CD4-positive, alpha-beta T cell treated with Interferon gamma for 1 hour (primary cell): ENCODE results near the gene PRLR.
"Not testable (repeated sequence)": the region's sequence is repeated elsewhere in the genome, so short reads cannot be mapped to it uniquely, and the experiment has no call there.

ENCODE experiments used
- DNase-seq: peaks from one replicate; pipeline ENCODE4 v3.0.0-alpha.2; 2020

PRLR gene

DNA sequence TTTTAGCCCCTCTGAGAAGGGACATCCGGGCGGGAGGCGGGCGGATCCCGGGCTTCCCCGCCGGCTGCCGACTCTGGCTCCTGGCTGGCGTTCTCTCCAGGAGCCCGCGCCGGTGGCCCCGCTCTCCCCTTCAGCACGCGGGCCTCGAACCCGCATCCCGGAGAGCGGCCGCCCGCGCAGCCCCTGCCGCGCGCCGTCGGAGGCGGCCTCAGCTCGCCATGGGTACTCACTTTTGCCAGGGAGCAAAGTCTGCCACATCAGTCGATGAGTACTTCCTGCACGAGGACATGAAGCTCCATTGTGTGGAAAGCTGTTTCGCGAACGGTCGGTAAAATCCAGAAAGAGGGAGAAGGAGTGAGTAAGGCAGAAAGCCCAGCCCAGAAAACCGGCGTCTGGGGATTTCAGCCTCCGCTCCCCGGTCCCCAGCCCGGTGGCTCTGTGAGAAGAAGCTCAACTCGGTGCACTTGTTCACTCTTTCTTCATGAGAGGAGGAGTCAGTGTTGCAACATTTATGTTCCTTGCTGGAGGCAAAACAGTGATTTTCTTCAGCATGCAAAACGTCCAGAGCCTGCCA is at the start of gene PRLR:
Gene PRLR (minus strand): TSS at position 450 of the 574 bp plus-strand sequence. CDS start 140,867 bp downstream, outside the sequence.
- DNase-seq = peak; percentile 21

DNA sequence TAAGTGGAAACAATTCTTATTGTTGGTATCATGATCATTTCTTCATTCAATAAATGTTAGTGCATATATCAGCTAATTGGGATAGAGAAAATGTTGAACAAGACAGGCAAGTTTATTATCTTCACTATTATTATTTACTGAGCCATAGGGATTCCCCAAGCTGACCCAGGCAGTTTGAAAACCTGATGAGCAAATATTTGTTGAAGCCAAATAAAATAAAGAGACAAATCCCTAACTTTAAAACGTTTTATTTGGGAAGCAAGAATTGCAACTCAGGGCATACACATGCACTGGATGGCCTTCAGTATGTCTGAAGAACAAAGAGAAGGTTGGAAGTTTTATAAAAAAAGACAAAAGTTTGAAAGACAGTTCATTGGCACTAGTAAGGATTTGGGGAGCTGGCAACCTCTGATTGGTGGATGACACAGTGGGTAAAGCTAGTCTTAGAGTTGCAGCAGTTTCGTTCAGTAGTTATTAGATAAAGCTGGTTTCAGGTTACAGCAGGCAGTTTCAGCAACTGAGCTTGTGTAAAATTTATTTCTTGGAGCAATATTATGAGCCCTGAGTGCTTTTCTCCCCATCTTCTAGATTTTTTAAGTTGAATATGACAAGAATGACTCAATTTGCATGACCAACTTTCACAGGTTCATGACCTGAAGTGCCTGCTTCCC is 44.7 kb upstream of the PRLR start:
- DNase-seq = no peak

DNA sequence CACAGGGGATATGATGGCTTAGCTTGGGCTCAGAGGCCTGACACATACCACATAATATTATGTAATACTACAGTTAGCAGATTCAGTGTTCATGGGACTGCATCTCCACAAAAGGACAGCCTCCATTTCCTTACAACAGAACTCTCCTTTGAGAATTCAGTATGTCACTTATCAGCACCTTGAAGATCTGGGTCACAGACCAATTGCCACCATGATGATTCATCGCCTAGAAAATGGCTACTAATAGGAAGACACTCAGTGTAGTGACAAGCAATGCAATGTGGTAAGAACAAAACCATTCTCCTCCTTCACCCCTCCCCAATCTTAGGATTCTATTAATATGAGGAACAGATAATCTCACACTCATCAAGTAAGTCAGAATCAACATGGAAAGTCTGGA is 38.7 kb upstream of the PRLR start:
- DNase-seq = no peak

DNA sequence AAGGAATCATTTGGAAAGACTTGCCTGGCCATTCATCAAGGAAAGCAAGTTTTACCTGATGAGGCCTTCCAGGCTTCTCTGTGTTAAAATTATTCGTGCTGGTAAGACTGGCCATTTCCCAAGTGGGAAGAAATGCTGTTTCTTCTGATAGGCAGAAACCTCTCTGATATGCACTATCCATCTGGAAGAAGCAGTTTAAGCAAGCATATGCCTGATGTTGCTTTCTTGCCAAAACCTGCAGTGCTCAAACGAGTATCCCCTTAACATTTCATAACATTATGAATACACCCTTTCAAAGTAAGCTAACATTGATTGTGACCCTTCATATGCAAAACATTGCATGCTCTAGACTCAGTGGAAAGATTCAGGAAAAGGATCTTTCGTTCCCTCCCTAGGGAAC is 36.0 kb upstream of the PRLR start:
- DNase-seq = no peak

DNA sequence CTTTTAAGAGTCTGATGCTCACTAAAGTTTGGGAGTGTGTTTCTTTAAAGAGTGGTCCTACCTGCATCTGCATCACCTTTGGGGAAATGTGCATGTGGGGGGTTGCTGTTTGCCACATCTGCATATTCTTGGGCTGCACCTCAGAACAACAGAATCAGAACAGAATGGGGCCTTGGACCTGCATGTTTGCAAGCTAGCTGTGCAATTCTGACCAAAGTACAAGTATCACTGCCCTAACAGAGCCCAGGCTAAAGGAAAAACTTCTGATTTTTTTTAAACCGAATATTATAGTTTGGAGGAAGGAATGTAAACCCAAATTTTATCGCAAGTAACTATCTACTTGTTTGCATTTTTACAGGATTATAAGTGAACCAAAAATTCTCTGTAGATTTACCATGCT is 34.2 kb upstream of the PRLR start:
- no peak for DNase-seq

DNA sequence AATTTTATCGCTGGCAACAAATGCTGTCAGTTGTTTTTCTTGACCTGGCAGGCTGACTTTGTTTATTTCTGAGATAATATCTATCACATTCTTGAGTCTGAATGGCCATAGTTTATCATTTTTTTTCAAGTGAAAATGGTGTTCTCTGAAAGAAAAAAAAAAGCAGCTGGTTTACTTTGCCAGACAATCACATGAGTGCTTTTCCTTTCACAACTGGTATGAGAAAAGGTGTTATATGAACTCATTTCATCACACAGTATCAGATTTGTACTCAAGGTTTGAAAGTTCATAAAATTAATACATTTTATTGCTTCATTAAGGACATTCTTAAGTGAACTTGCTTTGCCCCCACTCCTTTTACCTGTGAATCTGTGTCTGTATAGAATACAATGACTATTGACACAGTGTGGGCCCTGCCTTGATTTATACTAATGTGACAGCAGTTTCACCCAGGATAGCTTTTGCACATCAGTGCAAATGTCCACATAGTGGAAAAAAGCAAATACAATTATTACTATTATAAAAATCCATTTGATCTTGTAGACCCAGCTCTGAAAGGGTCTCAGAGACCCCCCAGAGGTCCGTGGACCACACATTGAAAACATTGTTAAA is 33.1 kb upstream of the PRLR start:
- DNase-seq = no peak

DNA sequence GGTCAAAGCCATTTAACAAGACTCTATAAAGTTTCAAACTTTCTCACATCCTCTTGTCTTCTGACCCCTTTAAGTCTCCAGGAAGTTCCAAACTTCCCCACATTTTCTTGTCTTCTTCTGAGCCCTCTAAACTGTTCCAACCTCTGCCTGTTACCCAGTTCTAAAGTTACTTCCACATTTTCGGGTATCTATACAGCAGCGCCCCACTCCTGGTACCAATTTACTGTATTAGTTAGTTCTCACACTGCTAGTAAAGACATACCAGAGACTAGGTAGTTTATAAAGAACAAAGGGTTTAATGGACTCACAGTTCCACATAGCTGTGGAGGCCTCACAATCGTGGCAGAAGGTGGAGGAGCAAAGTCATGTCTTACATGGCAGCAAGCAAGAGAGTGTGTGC is 23.3 kb upstream of the PRLR start:
- DNase-seq = no peak

DNA sequence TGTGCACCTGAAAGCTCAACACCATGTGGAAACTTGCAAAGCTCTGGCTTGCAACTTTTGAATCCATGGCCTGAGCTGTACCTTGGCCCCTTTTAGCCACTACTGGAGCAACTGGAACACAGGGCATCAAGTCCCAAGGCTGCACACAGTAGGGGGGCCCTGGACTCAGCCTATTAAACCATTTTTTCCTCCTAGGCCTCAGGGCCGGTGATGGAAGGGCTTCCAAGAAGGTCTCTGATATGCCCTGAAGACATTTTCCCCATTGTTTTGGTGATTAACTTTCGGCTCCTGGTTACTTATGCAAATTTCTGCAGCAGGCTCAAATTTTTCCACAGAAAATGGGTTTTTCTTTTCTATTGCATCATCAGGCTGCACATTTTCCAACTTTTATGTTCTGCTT is 22.7 kb upstream of the PRLR start:
- DNase-seq = no peak

DNA sequence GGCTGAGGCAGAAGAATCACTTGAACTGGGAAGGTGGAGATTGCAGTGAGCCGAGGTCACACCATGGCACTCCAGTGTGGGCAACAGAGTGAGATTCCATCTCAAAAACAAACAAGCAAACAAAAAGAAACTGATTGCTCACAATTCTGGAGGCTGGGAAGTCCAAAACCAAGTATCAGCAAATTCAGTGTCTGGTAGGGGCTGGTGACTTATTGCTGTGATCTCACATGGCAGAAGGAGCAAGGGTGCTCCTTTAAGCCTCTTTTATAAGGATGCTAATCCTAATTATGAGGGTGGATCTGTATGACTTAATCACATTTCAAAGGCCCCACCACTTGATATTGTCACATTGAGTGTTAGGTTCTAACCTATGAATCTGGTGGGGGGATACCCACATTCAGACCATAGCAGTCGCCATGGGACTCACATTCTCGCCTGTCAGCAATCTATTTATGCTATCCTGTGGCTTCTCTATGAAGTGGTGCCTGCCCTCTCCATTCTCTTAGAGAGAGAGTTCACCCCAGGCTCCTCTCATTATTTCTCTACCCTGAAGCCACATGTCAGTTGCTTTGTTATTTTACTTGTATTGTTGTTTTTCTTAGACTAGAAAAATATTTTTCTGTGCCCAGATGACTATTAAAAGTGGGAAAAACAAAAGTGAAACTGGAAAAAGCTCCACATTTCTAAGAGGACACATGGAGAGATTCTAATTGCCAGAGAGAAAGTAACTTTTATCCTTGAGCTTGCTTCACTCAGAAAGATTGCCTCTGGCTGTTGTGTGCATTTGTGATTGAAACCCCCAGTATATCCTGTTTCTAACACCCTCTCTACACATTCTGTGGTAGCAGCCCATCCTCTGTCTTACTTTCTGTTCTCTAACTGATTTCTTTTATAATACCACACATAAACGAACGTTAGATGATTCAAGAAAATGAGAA is 18.8 kb upstream of the PRLR start:
- DNase-seq = no peak

DNA sequence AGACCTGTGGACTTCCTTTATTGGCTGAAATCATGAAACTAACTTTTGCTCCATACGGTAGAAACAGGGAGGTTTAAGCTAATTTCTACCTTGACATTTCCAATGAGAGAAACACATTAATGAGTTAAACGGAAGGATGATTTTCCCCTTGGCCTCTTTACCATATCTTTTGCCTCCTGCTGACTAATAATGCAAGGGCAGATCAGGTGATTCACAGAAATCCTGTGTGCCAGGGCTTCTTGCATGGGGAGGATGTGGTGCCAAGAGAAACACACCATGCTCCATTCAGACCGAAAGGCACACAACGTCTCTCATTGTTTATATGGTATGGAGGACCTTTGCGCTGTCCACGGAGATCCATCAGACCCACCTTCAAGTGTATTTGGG is 17.4 kb upstream of the PRLR start:
- DNase-seq = no peak

DNA sequence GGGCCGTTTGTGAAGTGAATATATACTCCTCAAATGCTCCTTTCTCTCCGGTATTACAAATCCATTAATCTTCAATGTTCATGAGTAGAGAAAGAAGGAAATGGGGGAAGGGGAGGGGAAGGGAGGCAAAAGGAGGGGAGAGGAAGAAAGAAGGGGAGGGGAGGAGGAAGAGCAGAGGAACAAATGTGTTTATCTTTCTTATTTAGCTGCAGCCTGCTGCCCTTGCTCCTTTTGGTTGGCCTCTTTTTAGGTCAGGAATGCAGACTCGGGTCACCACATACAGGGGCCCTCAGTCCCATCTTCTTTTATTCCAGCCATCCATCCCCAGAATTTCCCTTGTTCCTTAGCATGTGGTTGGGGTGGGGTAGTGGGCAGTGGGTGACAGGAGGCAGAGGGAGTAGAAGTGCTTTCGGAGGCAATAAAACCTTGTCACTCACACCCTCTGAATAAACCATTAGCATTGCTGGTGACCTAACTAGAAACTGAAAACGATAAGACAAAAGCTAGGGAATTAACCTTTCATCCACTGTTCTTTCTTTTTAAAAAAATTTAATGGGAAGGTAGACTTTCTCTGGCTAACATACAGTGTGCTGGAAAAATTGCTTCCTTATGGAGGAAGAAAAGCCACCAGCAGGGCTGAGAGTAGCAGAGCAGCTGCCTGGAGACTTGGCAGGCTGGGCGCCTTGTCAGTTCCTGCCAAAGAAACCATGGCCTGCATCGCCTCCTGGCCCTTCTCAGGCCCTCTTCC is 16.8 kb upstream of the PRLR start:
- DNase-seq = no peak

DNA sequence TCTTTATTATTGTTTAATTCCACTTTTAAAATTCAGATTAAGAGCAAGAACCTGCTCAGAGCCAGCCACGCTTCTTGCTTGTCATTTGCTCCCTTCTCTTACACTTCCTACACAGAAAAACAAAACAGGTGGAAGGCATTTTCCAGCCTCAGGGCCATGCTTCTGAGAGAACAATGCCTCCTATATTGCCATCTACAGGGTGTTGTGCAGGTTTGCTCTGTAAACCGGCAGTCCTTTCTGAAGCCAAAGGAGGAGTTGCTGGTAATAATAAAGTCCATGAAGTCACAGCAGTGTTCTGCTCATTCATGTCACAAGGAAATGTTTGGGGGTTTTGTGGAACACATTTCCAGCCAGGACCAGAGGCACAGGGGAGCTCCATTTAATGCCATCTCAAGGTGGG is 16.1 kb upstream of the PRLR start:
- DNase-seq = no peak

DNA sequence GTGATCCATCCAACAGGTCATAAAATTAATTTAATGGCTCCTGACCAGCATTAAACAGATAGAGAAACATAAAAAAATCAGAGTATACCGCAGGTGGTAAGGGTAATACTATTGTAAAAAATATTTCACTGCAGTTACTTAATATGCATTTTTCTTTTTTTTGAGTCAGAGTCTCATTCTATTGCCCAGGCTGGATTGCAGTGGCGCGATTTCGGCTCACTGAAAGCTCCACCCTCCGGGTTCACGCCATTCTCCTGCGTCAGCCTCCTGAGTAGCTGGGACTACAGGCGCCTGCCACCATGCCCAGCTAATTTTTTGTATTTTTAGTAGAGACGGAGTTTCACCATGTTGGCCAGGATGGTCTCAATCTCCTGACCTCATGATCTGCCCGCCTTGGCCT is 15.1 kb upstream of the PRLR start:
- not testable (repeated sequence) for DNase-seq

DNA sequence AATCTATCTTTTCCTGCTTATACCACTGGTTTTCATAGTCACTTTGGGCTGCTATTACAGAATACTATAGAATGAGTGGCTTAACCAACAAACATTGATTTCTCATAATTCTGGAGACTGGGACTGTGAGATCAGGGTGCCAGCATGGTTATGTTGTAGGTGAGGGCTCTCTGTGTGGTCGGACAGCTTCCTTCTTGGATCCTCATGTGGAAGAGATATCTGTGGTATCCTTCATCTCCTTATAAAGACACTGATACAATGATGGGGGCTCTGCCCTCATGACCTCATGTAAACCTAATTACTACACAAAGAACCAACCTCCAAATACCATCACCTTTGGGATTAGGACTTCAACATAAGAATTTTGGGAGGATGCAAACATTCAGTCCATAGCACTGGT is 13.9 kb upstream of the PRLR start:
- no peak for DNase-seq

DNA sequence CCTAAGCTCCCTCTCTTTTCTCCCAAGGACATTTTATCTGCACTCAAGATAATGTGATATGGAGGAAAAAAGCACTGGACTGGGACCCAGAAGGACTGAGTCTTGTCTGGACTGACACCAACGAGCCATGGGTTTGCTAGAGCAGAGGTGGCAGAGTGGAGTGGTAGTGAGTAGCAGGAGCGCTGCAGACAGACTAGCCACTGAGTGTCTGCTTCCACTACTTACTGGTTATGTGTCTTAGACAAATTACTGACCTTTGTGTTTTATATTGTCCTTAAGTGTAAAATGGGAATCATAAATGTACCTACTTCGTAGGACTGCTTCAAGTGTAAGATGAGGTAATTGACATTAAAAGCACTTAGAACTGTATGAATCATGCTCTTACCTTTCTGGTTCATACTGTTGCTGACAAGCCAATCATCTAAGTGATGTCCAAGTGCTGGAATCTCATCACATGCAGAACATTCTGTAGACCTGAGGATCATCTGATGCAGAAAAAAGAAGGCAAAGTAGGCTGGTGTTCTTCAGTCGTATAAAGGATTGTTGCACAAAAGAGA is 12.5 kb upstream of the PRLR start:
- no peak for DNase-seq

DNA sequence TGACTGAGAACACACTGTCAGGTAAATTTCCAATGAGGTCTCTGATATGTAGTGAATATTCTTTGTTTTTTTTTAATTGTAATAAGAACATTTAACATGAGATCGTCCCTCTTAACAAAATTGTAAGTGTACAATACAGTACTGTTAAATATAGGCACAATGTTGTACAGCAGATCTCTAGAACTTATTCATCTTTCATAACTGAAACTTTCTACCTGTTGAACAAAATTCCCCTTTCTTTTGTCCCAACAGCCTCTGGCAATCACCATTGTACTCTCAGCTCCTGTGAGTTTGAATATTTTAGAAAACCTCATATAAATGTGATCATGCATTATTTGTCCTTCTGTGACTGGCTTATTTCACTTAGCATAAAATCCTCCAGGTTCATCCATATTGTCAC is 10.6 kb upstream of the PRLR start:
- DNase-seq = no peak

DNA sequence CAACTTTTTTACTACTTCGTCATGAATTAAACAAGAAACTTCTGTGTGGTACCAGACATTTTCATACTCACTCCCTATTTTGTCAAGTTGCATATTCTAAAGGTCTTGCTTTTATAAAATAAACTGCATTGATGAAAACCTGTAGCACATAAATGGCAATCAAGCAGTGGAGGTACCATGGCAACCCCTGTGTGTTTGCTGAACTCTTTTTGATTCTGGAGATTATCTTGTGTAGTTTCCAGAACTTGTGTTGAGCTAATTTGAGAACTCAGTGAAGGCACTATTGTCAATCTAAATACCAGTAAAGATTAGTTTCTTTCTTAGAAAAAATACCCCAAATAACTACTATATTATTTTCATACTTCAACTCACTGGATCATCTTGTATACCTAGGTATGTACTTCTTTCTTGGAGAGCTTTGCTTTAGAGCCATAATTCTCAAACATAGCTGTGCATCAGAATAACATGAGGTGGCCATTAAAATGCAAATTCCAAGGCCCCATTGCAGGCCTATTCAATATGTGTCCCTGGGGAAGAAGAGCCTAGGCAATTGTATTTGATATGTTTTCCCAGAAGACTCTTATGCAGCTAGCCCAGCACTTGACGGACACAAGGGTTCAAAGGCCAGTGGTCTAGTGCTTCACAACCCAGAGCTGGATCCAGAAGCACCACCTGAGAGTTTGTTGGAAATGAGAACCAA is 9.8 kb upstream of the PRLR start:
- no peak for DNase-seq

DNA sequence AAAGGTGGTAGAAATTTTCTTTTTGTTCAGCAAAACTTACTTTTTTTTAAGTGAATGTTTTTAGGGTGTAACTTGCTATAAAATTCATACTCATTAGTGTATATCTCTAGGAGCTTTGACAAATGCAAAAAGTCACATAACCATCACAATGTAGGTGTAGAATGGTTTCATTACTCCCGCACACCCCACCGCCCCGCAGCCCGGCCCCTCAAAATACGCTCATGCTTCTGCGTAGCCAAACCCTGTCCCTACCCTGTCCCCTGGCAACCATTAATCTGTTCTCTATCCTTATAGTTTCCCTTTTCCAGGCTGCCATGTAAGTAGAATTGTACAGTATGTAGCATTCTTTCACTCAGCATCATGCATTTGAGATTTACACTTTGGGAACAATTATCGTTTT is 9.2 kb upstream of the PRLR start:
- no peak for DNase-seq

DNA sequence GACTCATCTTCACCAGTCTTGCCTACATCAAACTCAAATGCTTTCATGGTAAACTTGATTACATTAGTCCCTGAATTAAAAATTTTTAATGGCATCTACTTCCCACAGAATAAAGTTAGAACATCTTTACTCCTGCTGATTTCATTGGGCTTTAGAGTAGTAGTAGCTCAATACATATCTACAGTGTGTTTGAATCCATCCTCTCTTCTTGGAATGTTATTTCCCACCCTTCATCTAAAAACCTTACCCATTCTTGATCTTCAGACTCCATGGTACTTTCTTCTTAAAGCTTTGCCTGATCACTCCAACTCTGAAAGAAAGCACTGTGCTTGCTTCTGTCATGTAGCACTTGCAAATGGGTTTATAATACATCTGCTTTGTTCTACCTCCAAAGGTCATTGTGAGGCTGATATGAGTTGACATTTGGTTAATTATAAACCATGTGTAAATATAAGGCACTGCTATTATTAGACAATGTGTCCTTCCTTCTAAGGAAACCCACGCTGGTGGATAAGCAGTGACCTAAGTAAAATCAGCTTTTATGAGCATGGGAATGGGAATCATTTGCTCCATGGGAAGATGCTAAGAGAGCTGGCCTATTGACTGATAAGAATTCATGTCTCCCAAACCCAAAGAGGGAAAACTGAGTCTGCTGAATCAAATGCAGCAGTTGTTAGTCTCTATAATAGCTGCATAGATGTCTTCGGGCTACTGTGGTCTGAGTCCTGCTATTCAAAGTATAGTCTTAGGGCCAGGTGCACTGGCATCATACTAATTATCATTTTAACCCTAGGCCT is 7.5 kb upstream of the PRLR start:
- DNase-seq = no peak

DNA sequence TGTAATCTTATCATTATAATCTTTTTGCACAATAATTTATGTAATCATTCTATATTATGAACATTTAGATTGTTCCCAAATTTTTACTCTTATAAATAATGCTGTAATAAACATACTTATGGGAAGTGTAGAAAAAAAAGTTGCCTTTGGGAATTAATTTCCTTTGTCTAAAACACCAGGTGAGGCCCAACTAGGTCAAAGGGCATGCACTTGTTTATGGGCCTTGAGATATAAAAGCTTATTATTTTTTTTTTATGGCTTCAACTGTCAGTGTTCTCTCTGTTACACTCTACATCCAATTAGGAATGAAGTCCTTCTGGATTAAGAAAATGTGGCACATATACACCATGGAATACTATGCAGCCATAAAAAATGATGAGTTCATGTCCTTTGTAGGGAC is 6.5 kb upstream of the PRLR start:
- no peak for DNase-seq

DNA sequence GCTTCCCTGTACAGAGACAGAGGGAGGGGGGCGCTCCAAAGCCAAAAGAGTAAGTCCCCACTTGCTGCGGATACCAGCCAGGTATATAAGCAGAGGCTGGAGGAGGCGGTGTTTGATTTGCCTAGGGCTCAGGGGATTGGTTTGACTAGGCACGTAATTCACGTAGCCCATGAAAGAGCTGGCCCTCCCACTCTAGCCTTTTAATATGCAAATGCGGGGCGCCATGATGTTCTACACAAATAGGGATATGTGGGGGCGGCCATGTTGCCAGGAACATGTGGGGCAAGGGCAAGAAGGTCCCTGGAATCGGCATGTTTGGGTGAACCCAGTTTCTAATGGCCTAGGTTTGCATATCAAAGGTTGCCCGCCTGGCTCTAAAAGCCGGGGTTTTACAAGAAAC is 3.3 kb upstream of the PRLR start:
- DNase-seq = no peak
